Hippocampal formation (tissue), 2 donors: ENCODE data around the gene FAAH.
A peak's percentile ranks its signal among the peaks of the same experiment; 100 is the strongest.
"Not testable (repeated sequence)": the region's sequence is repeated elsewhere in the genome, so short reads cannot be mapped to it uniquely, and the experiment has no call there.

Experiments used
- DNase-seq, 2 donors: peaks; one replicate each; lab custom pipeline; 2025; lab: John Stamatoyannopoulos, UW

Gene FAAH

GRCh38 chr1:46394108-46394871 lies at the start of gene FAAH:
Gene FAAH (plus strand): TSS chr1:46394317. CDS start chr1:46394349, 32 bp downstream.
- DNase-seq = peak; percentile 55 to 81

- DNase-seq = no peak
Observed at GRCh38 chr1:46344481-46344880, 49.6 kb upstream of the FAAH start.

- DNase-seq = no peak
Observed at GRCh38 chr1:46345281-46345680, 48.8 kb upstream of the FAAH start.

GRCh38 chr1:46352363-46352762 lies 41.8 kb upstream of the FAAH start:
- no peak for DNase-seq

- not testable (repeated sequence) for DNase-seq
Observed at GRCh38 chr1:46355920-46356319, 38.2 kb upstream of the FAAH start.

- DNase-seq = no peak
Observed at GRCh38 chr1:46362158-46362557, 32.0 kb upstream of the FAAH start.

GRCh38 chr1:46363121-46363520 lies 31.0 kb upstream of the FAAH start:
- DNase-seq = no peak

- no peak for DNase-seq
Observed at GRCh38 chr1:46364612-46365011, 29.5 kb upstream of the FAAH start.

GRCh38 chr1:46365796-46366195 lies 28.3 kb upstream of the FAAH start:
- not testable (repeated sequence) for DNase-seq

- DNase-seq = no peak
Observed at GRCh38 chr1:46367072-46367471, 27.0 kb upstream of the FAAH start.

GRCh38 chr1:46367701-46368100 lies 26.4 kb upstream of the FAAH start:
- DNase-seq = not testable (repeated sequence)

GRCh38 chr1:46368791-46369190 lies 25.3 kb upstream of the FAAH start:
- DNase-seq = no peak

GRCh38 chr1:46369542-46370213 lies 24.4 kb upstream of the FAAH start:
- no peak for DNase-seq

- no peak for DNase-seq
Observed at GRCh38 chr1:46370214-46370633, 23.9 kb upstream of the FAAH start.

GRCh38 chr1:46372431-46372830 lies 21.7 kb upstream of the FAAH start:
- no peak for DNase-seq

- no peak for DNase-seq
Observed at GRCh38 chr1:46379996-46380395, 14.1 kb upstream of the FAAH start.

- no peak for DNase-seq
Observed at GRCh38 chr1:46380508-46380907, 13.6 kb upstream of the FAAH start.

- DNase-seq = no peak
Observed at GRCh38 chr1:46393510-46393909, 607 bp upstream of the FAAH start.

- peak in 1 of 2 donors; percentile 62 for DNase-seq
Observed at GRCh38 chr1:46394872-46395465, 852 bp downstream of the FAAH start.

- DNase-seq = peak in 1 of 2 donors; percentile 23
Observed at GRCh38 chr1:46396441-46397398, 2.6 kb downstream of the FAAH start.

- DNase-seq = no peak
Observed at GRCh38 chr1:46399307-46399706, 5.2 kb downstream of the FAAH start.

GRCh38 chr1:46400421-46400820 lies 6.3 kb downstream of the FAAH start:
- no peak for DNase-seq
